Measurements from ENCODE around the gene ZNF511.
A peak's percentile ranks its signal among the peaks of the same experiment; 100 is the strongest.
"Not testable (repeated sequence)": the region's sequence is repeated elsewhere in the genome, so short reads cannot be mapped to it uniquely, and the experiment has no call there.

ZNF511 gene

GRCh38 chr10:133316732-133317131, 8.0 kb downstream of the ZNF511 start:
- no peak for DNase-seq

GRCh38 chr10:133318494-133319127, 9.9 kb downstream of the ZNF511 start:
- peak; percentile 50 to 62 for DNase-seq

GRCh38 chr10:133320852-133321422, 12.2 kb downstream of the ZNF511 start:
- DNase-seq, result not testable (repeated sequence)

- not testable (repeated sequence) for DNase-seq
Measured at GRCh38 chr10:133322064-133322709, 13.5 kb downstream of the ZNF511 start.

GRCh38 chr10:133324198-133324792, 15.6 kb downstream of the ZNF511 start:
- DNase-seq, result peak; percentile 54 to 72

GRCh38 chr10:133324857-133325260, 16.1 kb downstream of the ZNF511 start:
- DNase-seq, result no peak

GRCh38 chr10:133325440-133326222, 16.9 kb downstream of the ZNF511 start:
- DNase-seq, result peak in 1 of 2 donors; percentile 30

GRCh38 chr10:133326223-133326551, 17.5 kb downstream of the ZNF511 start:
- no peak for DNase-seq

- DNase-seq, result no peak
Measured at GRCh38 chr10:133326745-133327650, 18.3 kb downstream of the ZNF511 start.

- DNase-seq, result no peak
Measured at GRCh38 chr10:133327651-133328357, 19.1 kb downstream of the ZNF511 start.

GRCh38 chr10:133328358-133329343, 19.9 kb downstream of the ZNF511 start:
- no peak for DNase-seq

- peak; percentile 84 to 90 for DNase-seq
Measured at GRCh38 chr10:133329491-133330202, 20.9 kb downstream of the ZNF511 start.

GRCh38 chr10:133332936-133333699, 24.4 kb downstream of the ZNF511 start:
- no peak for DNase-seq

GRCh38 chr10:133334503-133335245, 26.0 kb downstream of the ZNF511 start:
- DNase-seq, result no peak

GRCh38 chr10:133335246-133336117, 26.8 kb downstream of the ZNF511 start:
- peak; percentile 82 to 83 for DNase-seq

- no peak for DNase-seq
Measured at GRCh38 chr10:133336118-133336576, 27.4 kb downstream of the ZNF511 start.
